ENCODE data around the gene KCTD12. TPM values are rescaled to one million over a fixed set of nuclear protein-coding genes. Genes with fewer than 3 reads are reported as not detected.

The KCTD12 gene
- polyA plus RNA-seq, 3 donors = 30.9 to 67.1 (median 31.2) TPM

- H3K4me3 Mint-ChIP-seq = no peak overlapping the region
- peaks cover 2% of the 10 kb centered on the region for H3K4me1 Mint-ChIP-seq
- no peak overlapping the region for H3K27ac ChIP-seq (ENCODE audit: low read depth in 1 of 2, low read length in 2 of 2)
- TF ChIP-seq CTCF (IDR thresholded peaks at IDR 0.05) = no peak
- H3K36me3 Mint-ChIP-seq = no peaks in the 10 kb centered on the region
- no peaks in the 10 kb centered on the region for H3K27me3 ChIP-seq (ENCODE audit: control insufficient read depth in 2 of 2, insufficient read depth in 2 of 2, low read length in 2 of 2)
- no peaks in the 10 kb centered on the region for H4K20me1 ChIP-seq (ENCODE audit: insufficient read depth, low read length)
- H3K9me3 Mint-ChIP-seq = peaks cover 5 to 17% (median 8%) of the 10 kb centered on the region in 7 donors
- no peak overlapping the region for H2AFZ ChIP-seq (ENCODE audit: insufficient read depth, low read depth, low read length, poor library complexity, severe bottlenecking)
- no peak overlapping the region for H3K9ac ChIP-seq (ENCODE audit: insufficient read depth, low read length, poor library complexity, severe bottlenecking)
- no peak overlapping the region for H3K27ac Mint-ChIP-seq
- H3K27me3 Mint-ChIP-seq (ENCODE audit: low read depth in 3 of 3) = peaks cover 0 to 2% (median 1%) of the 10 kb centered on the region in 3 donors
- H3K4me1 ChIP-seq (ENCODE audit: control insufficient read depth in 1 of 2, insufficient read depth in 2 of 2, low read length in 2 of 2) = no peaks in the 10 kb centered on the region
- H3K79me2 ChIP-seq (ENCODE audit: insufficient read depth, low read length) = no peaks in the 10 kb centered on the region
- WGBS (ENCODE audit: insufficient coverage) = 84% methylated on average over 4 of the region's 8 CpGs
- no peak overlapping the region for H3K4me2 ChIP-seq (replicated peaks; ENCODE audit: extremely low read depth, low read length, poor library complexity, severe bottlenecking)
- peak in 1 of 3 donors; percentile 31 for DNase-seq
- intact Hi-C loops (cut with micrococcal nuclease) = no loop called here
- no peak overlapping the region for H3K4me3 ChIP-seq (replicated peaks in 1 of 3; ENCODE audit: low read depth in 2 of 3, low read length in 3 of 3)
- H3K36me3 ChIP-seq (replicated peaks in 1 of 2; ENCODE audit: control insufficient read depth in 1 of 2, insufficient read depth in 2 of 2, low read length in 2 of 2) = no peaks in the 10 kb centered on the region
- H3K9me3 ChIP-seq (replicated peaks in 1 of 2; ENCODE audit: control insufficient read depth in 1 of 2, insufficient read depth in 1 of 2, low read length in 2 of 2) = peaks cover 3 to 4% of the 10 kb centered on the region in 2 donors
Observed at GRCh38 chr13:76929320-76929719, 43.1 kb upstream of the KCTD12 start.

GRCh38 chr13:76928456-76928855, 42.3 kb upstream of the KCTD12 start:
- Histone ChIP-seq H4K20me1 (ENCODE audit: insufficient read depth, low read length) (no peaks in the 10 kb centered on the region), H2AFZ (ENCODE audit: insufficient read depth, low read depth, low read length, poor library complexity, severe bottlenecking) (no peak overlapping the region), H3K4me3 (replicated peaks in 1 of 3; ENCODE audit: low read depth in 2 of 3, low read length in 3 of 3) (no peak overlapping the region), H3K9me3 (replicated peaks in 1 of 2; ENCODE audit: control insufficient read depth in 1 of 2, insufficient read depth in 1 of 2, low read length in 2 of 2) (peaks cover 3 to 4% of the 10 kb centered on the region in 2 donors), H3K4me1 (ENCODE audit: control insufficient read depth in 1 of 2, insufficient read depth in 2 of 2, low read length in 2 of 2) (no peaks in the 10 kb centered on the region), H3K36me3 (replicated peaks in 1 of 2; ENCODE audit: control insufficient read depth in 1 of 2, insufficient read depth in 2 of 2, low read length in 2 of 2) (no peaks in the 10 kb centered on the region), H3K79me2 (ENCODE audit: insufficient read depth, low read length) (no peaks in the 10 kb centered on the region), H3K27ac (ENCODE audit: low read depth in 1 of 2, low read length in 2 of 2) (no peak overlapping the region), H3K4me2 (replicated peaks; ENCODE audit: extremely low read depth, low read length, poor library complexity, severe bottlenecking) (no peak overlapping the region), H3K9ac (ENCODE audit: insufficient read depth, low read length, poor library complexity, severe bottlenecking) (no peak overlapping the region), H3K27me3 (ENCODE audit: control insufficient read depth in 2 of 2, insufficient read depth in 2 of 2, low read length in 2 of 2) (no peaks in the 10 kb centered on the region)
- intact Hi-C loops (cut with micrococcal nuclease) = no loop called here
- 89% methylated on average over 1 of the region's 3 CpGs for WGBS (ENCODE audit: insufficient coverage)
- peaks cover 5 to 17% (median 8%) of the 10 kb centered on the region in 7 donors for H3K9me3 Mint-ChIP-seq
- H3K27ac Mint-ChIP-seq = no peak overlapping the region
- H3K4me3 Mint-ChIP-seq = no peak overlapping the region
- TF ChIP-seq CTCF (IDR thresholded peaks at IDR 0.05) = no peak
- DNase-seq = no peak
- no peaks in the 10 kb centered on the region for H3K36me3 Mint-ChIP-seq
- peaks cover 0 to 2% (median 0%) of the 10 kb centered on the region in 3 donors for H3K27me3 Mint-ChIP-seq (ENCODE audit: low read depth in 3 of 3)
- peaks cover 2% of the 10 kb centered on the region for H3K4me1 Mint-ChIP-seq
